Measurements from ENCODE around the gene OAT. TPM values are rescaled to one million over a fixed set of nuclear protein-coding genes. Genes with fewer than 3 reads are reported as not detected.

OAT gene
- total and polyA plus RNA-seq, 4 donors: 26.2 to 75.3 (median 53.7) TPM

GRCh38 chr10:124450012-124450782 is 31.5 kb upstream of the OAT start, which contains the start of gene NKX1-2:
NKX1-2 (minus strand) TSS chr10:124450035; CDS start chr10:124449943, 92 bp downstream.
- Histone ChIP-seq H3K4me1 (ENCODE audit: control insufficient read depth in 5 of 5, insufficient read depth in 5 of 5, low read length in 5 of 5) (peaks cover 0 to 22% (median 12%) of the 10 kb centered on the region in 5 donors), H3K9ac (ENCODE audit: insufficient read depth in 1 of 2, low read length in 2 of 2) (no peak within 1 kb of the TSS), H3K27me3 (ENCODE audit: control insufficient read depth in 3 of 3, insufficient read depth in 3 of 3, low read length in 2 of 3) (peaks cover 31 to 85% (median 75%) of the 10 kb centered on the region in 3 donors), H3K36me3 (ENCODE audit: control insufficient read depth in 4 of 4, insufficient read depth in 4 of 4, low read length in 4 of 4) (no peaks in the 10 kb centered on the region), H3K4me3 (no peak within 1 kb of the TSS), H3K9me3 (ENCODE audit: control insufficient read depth in 4 of 4, insufficient read depth in 3 of 4, low read length in 3 of 4) (no peaks in the 10 kb centered on the region), H3K27ac (ENCODE audit: low read depth in 1 of 2, low read length in 1 of 2) (no peak within 1 kb of the TSS)
- ATAC-seq (ENCODE audit: insufficient read depth, low FRiP score) (no peak), DNase-seq (peak; percentile 23 to 55 (median 47))
- WGBS, 2 donors: 2 to 4% methylated on average over 47 to 57 of the region's 57 CpGs
- TF ChIP-seq CTCF (IDR thresholded peaks at IDR 0.05; ENCODE audit: control extremely low read depth, extremely low read depth): no peak

DNA sequence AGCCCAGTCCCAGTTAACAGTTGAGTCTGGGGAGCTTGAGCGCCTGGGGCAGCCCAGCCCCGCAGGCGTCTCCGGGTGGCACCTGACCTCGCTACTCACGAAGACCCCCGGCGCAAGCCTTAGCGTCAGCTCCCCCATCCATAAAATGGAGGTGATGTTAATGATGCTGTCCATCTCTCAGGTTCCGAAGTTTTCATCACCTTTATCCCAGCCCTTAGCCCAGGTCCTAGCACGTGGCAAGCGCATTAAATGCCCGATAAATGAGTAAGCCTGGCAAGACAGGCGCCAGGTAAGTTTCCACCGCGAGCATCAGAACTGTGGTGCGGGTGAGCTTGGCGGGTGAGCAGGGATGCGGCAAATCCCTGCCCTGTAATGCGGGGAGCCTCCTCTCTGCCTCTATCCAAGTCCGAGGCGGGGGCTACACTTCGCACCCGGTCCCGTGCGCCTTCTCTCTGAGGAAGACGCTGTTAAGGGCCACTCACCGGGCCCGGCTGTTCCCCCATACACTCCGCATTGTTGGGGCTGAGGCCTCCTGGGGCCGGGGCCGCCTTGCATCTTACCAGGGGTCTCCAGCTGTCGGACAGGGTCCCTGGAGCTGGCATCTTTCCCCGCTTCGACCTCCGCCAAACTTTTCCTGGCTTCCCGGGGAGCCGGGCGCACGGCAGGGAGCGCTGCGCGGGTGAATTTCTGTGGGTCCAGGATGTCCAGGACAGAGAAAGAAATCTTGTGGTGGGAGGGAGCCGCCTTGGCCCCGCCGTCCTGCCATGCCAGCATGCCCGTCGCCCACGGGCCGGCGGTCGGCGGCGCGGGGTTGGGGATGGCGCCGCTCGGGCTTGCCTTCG is 30.7 kb upstream of the OAT start:
- H3K4me1 ChIP-seq (ENCODE audit: control insufficient read depth in 5 of 5, insufficient read depth in 5 of 5, low read length in 5 of 5): peaks cover 0 to 22% (median 12%) of the 10 kb centered on the region in 5 donors
- H3K9me3 ChIP-seq (ENCODE audit: control insufficient read depth in 4 of 4, insufficient read depth in 3 of 4, low read length in 3 of 4): no peaks in the 10 kb centered on the region
- H3K27ac ChIP-seq (ENCODE audit: low read depth in 1 of 2, low read length in 1 of 2): no peak overlapping the region
- 2% methylated on average over 49 to 59 of the region's 59 CpGs for WGBS, 2 donors
- peaks cover 31 to 86% (median 75%) of the 10 kb centered on the region in 3 donors for H3K27me3 ChIP-seq (ENCODE audit: control insufficient read depth in 3 of 3, insufficient read depth in 3 of 3, low read length in 2 of 3)
- ATAC-seq (ENCODE audit: insufficient read depth, low FRiP score): no peak
- H3K9ac ChIP-seq (ENCODE audit: insufficient read depth in 1 of 2, low read length in 2 of 2): no peak overlapping the region
- H3K36me3 ChIP-seq (ENCODE audit: control insufficient read depth in 4 of 4, insufficient read depth in 4 of 4, low read length in 4 of 4): no peaks in the 10 kb centered on the region
- DNase-seq: no peak
- TF ChIP-seq CTCF (IDR thresholded peaks at IDR 0.05; ENCODE audit: control extremely low read depth, extremely low read depth): no peak
- H3K4me3 ChIP-seq: no peak overlapping the region

GRCh38 chr10:124448696-124449169 is 30.0 kb upstream of the OAT start:
- Histone ChIP-seq H3K9ac (ENCODE audit: insufficient read depth in 1 of 2, low read length in 2 of 2) (no peak overlapping the region), H3K36me3 (ENCODE audit: control insufficient read depth in 4 of 4, insufficient read depth in 4 of 4, low read length in 4 of 4) (no peaks in the 10 kb centered on the region), H3K27ac (ENCODE audit: low read depth in 1 of 2, low read length in 1 of 2) (no peak overlapping the region), H3K4me3 (no peak overlapping the region), H3K9me3 (ENCODE audit: control insufficient read depth in 4 of 4, insufficient read depth in 3 of 4, low read length in 3 of 4) (no peaks in the 10 kb centered on the region), H3K27me3 (ENCODE audit: control insufficient read depth in 3 of 3, insufficient read depth in 3 of 3, low read length in 2 of 3) (peaks cover 31 to 85% (median 71%) of the 10 kb centered on the region in 3 donors), H3K4me1 (ENCODE audit: control insufficient read depth in 5 of 5, insufficient read depth in 5 of 5, low read length in 5 of 5) (peaks cover 0 to 22% (median 12%) of the 10 kb centered on the region in 5 donors)
- no peak for TF ChIP-seq CTCF (IDR thresholded peaks at IDR 0.05; ENCODE audit: control extremely low read depth, extremely low read depth)
- DNase-seq (no peak), ATAC-seq (ENCODE audit: insufficient read depth, low FRiP score) (no peak)
- 2% methylated on average over 26 of the region's 26 CpGs for WGBS, 2 donors
